A673 (cell line): ENCODE data around the gene UNC13C. TPM values are rescaled to one million over a fixed set of nuclear protein-coding genes. Genes with fewer than 3 reads are reported as not detected.

Experiments used
- BruUV-seq: library from RNA; stranded (reverse); fragments of 400-500 nt; replicated peaks from 2 replicates; lab custom pipeline; 2021; lab: Mats Ljungman, UMichigan
- CTCF ChIA-PET: fragments of 300-600 bp; sonication (Branson Sonifier 250); formaldehyde crosslinking; loops from one replicate; lab custom pipeline; 2022; ENCODE audit warnings: antibody characterized with exemption; lab: Charles Lee
- POLR2A ChIA-PET: fragments of 300-600 bp; sonication (Branson Sonifier 250); formaldehyde crosslinking; loops from one replicate; lab custom pipeline; 2022; ENCODE audit warnings: antibody characterized with exemption; ENCODE audit not compliant: low non-redundant PET; lab: Charles Lee
- DNase-seq: peaks from one replicate; pipeline ENCODE4 v3.0.0-alpha.2; 2015; ENCODE audit warnings: low spot score
- H3K27ac ChIP-seq: fragments of 200-600 bp; sonication (generic); 2 replicates; pipeline ENCODE4 v1.5.1; 2016; ENCODE audit warnings: mixed run types, low read depth, mild to moderate bottlenecking, mixed read lengths, antibody characterized with exemption, low read length; ENCODE audit not compliant: poor library complexity, severe bottlenecking
- H3K27me3 ChIP-seq: fragments of 200-600 bp; sonication (generic); replicated peaks from 2 replicates; pipeline ENCODE4 v1.6.1; 2017; ENCODE audit warnings: mixed run types, low read depth, mild to moderate bottlenecking, mixed read lengths, antibody characterized with exemption, low read length; ENCODE audit not compliant: insufficient read depth, poor library complexity
- H3K36me3 ChIP-seq: fragments of 200-600 bp; sonication (generic); 2 replicates; pipeline ENCODE4 v1.6.1; 2016; ENCODE audit warnings: mixed run types, mild to moderate bottlenecking, mixed read lengths, antibody characterized with exemption, low read length; ENCODE audit not compliant: insufficient read depth, poor library complexity, severe bottlenecking
- H3K4me1 ChIP-seq: fragments of 200-600 bp; sonication (generic); 2 replicates; pipeline ENCODE4 v1.6.1; 2017; ENCODE audit warnings: mixed run types, mild to moderate bottlenecking, mixed read lengths, antibody characterized with exemption, low read length; ENCODE audit not compliant: insufficient read depth, poor library complexity, severe bottlenecking
- H3K4me3 ChIP-seq: fragments of 200-600 bp; sonication (generic); 2 replicates; pipeline ENCODE4 v1.5.1; 2016; ENCODE audit warnings: low read depth, mixed run types, mild to moderate bottlenecking, mixed read lengths, low read length; ENCODE audit not compliant: poor library complexity, severe bottlenecking
- H3K9me3 ChIP-seq: fragments of 200-600 bp; sonication (generic); 2 replicates; pipeline ENCODE4 v1.6.1; 2016; ENCODE audit warnings: mixed run types, low read depth, mild to moderate bottlenecking, mixed read lengths, antibody characterized with exemption, low read length; ENCODE audit not compliant: poor library complexity, severe bottlenecking
- CTCF ChIP-seq: fragments of 300-800, 200-600 bp; sonication (generic); conservative IDR thresholded peaks from 2 replicates; pipeline ENCODE4 v1.5.1; 2017; ENCODE audit warnings: low read depth, mild to moderate bottlenecking, antibody characterized with exemption, low read length, moderate library complexity, mixed read lengths
- EZH2 ChIP-seq: fragments of 200-600 bp; sonication (generic); IDR thresholded peaks from 2 replicates; pipeline ENCODE4 v1.6.1; 2017; ENCODE audit warnings: borderline replicate concordance, low read depth, mild to moderate bottlenecking, mixed read lengths, antibody characterized with exemption, low read length; ENCODE audit not compliant: poor library complexity, severe bottlenecking
- intact Hi-C: fragments of 100-400 bp; cut with micrococcal nuclease; formaldehyde crosslinking; loops from one replicate; pipeline ENCODE4 v1.10.0; 2022; ENCODE audit not compliant: unreplicated experiment
- total RNA-seq: library from RNA; stranded (reverse); gene quantifications from 2 replicates; pipeline ENCODE4 v1.2.3, GENCODE V29; 2021

UNC13C gene
- total RNA-seq, 1 experiment from 2014 or later = not detected

GRCh38 chr15:53974121-53974520 lies 4.1 kb upstream of the UNC13C start:
- POLR2A ChIA-PET = no interaction called here
- no peak for TF ChIP-seq CTCF
- TF ChIP-seq EZH2 = no peak
- Histone ChIP-seq H3K27me3 (peaks cover 20% of the 10 kb centered on the region), H3K27ac (no peak overlapping the region), H3K9me3 (peaks cover 7% of the 10 kb centered on the region), H3K36me3 (no peaks in the 10 kb centered on the region), H3K4me1 (no peaks in the 10 kb centered on the region), H3K4me3 (no peak overlapping the region)
- CTCF ChIA-PET = no interaction called here
- intact Hi-C loops = no loop called here
- no TSS peak for BruUV-seq
- DNase-seq = no peak

GRCh38 chr15:53974813-53975212 lies 3.4 kb upstream of the UNC13C start:
- CTCF ChIA-PET = no interaction called here
- peaks cover 7% of the 10 kb centered on the region for H3K9me3 ChIP-seq
- BruUV-seq = no TSS peak
- H3K27ac ChIP-seq = no peak overlapping the region
- POLR2A ChIA-PET = no interaction called here
- TF ChIP-seq CTCF (no peak), EZH2 (no peak)
- no peaks in the 10 kb centered on the region for H3K4me1 ChIP-seq
- peaks cover 24% of the 10 kb centered on the region for H3K27me3 ChIP-seq
- H3K4me3 ChIP-seq = no peak overlapping the region
- no peaks in the 10 kb centered on the region for H3K36me3 ChIP-seq
- DNase-seq = no peak
- intact Hi-C loops = no loop called here

GRCh38 chr15:53976844-53977392 lies 1.3 kb upstream of the UNC13C start:
- TF ChIP-seq EZH2 (no peak), CTCF (no peak)
- intact Hi-C loops = no loop called here
- CTCF ChIA-PET = no interaction called here
- no peaks in the 10 kb centered on the region for H3K4me1 ChIP-seq
- H3K9me3 ChIP-seq = peaks cover 7% of the 10 kb centered on the region
- H3K36me3 ChIP-seq = no peaks in the 10 kb centered on the region
- BruUV-seq = no TSS peak
- POLR2A ChIA-PET = no interaction called here
- DNase-seq = no peak
- no peak overlapping the region for H3K27ac ChIP-seq
- peaks cover 35% of the 10 kb centered on the region for H3K27me3 ChIP-seq
- no peak overlapping the region for H3K4me3 ChIP-seq
